NCI-H2171 (cell line): ENCODE data around the gene HAGHL.
A peak's percentile ranks its signal among the peaks of the same experiment; 100 is the strongest.
"Not testable (repeated sequence)": the region's sequence is repeated elsewhere in the genome, so short reads cannot be mapped to it uniquely, and the experiment has no call there.

Source experiments
- DNase-seq: peaks from one replicate; lab custom pipeline; 2025; lab: John Stamatoyannopoulos, UW

The HAGHL gene

DNA sequence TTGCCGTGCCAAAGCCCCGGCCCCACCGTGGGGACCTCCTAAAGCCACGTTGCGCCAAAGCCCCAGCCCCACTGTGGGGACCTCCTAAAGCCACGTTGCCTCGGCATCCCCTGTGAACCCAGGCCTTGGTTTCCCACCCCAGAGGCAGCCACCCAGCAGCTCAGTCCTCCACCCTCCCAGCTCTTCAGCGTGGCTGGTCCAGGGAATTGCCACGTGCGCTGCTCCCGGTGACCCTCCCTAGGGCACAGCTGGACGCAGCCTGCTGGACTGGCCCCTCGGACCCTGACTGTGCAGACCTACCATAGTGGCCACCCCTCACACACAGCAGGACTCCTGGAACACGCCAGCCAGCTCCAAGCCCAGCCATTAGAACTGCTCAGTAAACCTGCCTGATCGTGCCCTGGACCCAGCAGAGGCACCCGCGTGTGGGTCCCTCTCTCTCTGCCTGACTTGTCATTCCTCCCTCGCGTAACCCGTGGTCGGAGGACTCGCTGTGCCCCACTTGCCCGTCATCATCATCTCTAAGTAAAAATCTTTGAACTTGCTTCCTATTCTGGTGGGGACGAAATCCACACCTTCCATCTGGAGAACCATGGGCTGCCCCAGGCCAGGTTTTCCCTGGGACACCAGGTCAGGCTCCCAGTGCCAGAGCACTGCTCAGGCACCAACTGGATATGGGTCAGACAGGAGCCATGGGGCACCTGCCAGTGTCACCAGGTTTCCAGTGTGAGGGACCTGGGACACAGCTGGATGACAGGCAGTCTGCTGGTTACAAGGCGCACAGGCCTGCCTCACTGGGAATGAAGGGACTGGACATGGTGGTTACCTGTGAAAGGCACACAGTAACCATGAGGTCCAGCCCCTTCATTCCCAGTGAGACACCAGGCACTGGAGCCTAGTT lies 8.3 kb downstream of the HAGHL start:
- DNase-seq, result no peak

GRCh38 chr16:735982-736453 lies 9.1 kb downstream of the HAGHL start:
- no peak for DNase-seq

GRCh38 chr16:736936-737481 lies 10.1 kb downstream of the HAGHL start:
- DNase-seq, result no peak

GRCh38 chr16:739560-740458 lies 12.9 kb downstream of the HAGHL start:
- no peak for DNase-seq

- DNase-seq, result no peak
Observed at GRCh38 chr16:740459-740763, 13.5 kb downstream of the HAGHL start.

DNA sequence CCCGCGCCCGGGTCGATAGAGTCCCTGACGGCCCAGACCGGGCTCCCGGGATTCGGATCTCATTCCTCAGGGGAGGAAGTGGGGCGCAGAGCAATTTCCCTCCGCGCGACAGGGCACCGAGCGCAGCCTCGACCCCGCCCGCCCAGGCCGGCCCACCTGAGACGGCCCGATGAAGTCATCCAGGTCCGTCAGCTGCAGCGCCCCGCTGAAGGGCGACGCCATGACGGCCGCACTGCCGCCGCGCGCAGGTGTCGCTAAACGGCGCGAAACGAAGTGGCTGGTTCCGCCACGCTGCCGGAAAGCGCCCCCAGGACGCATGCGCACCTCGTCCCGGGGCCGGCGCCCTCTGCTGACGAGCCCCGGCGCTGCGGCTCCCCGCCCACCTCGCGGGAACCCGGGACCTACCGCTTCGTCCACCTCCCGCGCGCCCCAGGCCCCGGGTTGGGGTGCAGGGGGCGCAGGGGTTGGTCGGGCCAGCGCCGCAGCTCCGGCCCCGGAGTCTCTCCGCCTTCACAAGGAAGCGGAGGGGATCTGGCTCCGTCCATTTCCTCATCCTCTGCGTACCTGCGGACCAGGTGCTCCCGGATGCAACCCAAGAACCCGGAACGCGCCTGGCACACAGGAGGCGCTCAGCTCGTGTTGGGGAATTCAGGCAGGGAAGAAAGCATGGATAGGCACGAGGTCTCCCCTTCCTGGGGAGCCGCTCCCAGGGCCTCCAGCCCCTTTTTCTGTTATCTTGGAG lies 14.0 kb downstream of the HAGHL start, which contains the start of gene CIAO3:
TSS of gene CIAO3 (minus strand) at position 234 of the 742 bp plus-strand sequence. CDS start at position 222, 12 bp downstream.
- peak; percentile 89 for DNase-seq

GRCh38 chr16:741986-742629 lies 15.2 kb downstream of the HAGHL start:
- DNase-seq, result no peak

DNA sequence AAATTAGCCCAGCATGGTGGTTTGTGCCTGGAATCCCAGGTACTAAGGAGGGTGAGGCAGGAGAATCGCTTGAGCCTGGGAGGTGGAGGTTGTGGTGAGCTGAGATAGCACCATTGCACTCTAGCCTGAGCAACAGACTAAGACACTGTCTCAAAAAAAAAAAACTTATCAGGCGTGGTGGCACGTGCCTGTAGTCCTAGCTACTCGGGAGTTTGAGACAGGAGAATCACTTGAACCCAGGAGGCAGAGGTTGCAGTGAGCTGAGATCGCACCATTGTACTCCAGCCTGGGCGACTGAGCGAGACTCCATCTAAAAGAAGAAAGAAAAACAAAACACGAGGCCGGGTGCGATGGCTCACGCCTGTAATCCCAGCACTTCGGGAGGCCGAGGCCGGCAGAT lies 16.0 kb downstream of the HAGHL start:
- not testable (repeated sequence) for DNase-seq

- DNase-seq, result no peak
Observed at GRCh38 chr16:743794-744500, 17.0 kb downstream of the HAGHL start.

- DNase-seq, result no peak
Observed at GRCh38 chr16:745739-746138, 18.8 kb downstream of the HAGHL start.

DNA sequence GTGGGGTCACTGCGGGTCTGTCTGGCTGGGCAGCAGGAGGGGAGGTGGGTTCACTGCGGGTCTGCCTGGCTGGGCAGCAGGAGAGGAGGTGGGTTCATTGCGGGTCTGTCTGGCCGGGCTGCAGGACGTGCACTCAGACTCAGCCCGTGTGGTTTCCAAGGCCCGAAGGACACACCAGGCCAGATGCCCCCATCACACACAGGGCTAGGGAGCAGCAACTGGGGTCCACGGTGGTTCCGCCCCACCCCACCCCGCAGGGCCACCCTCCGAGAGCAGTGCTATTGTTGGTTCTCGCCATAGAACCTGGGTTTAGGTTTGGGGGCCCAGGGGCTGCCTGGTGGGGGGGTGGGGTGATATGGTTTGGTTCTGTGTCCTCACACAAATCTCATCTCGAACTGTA lies 19.7 kb downstream of the HAGHL start:
- no peak for DNase-seq

- DNase-seq, result no peak
Observed at GRCh38 chr16:747978-748746, 21.3 kb downstream of the HAGHL start.

GRCh38 chr16:749010-749409 lies 22.1 kb downstream of the HAGHL start:
- no peak for DNase-seq

- no peak for DNase-seq
Observed at GRCh38 chr16:750485-750884, 23.6 kb downstream of the HAGHL start.

DNA sequence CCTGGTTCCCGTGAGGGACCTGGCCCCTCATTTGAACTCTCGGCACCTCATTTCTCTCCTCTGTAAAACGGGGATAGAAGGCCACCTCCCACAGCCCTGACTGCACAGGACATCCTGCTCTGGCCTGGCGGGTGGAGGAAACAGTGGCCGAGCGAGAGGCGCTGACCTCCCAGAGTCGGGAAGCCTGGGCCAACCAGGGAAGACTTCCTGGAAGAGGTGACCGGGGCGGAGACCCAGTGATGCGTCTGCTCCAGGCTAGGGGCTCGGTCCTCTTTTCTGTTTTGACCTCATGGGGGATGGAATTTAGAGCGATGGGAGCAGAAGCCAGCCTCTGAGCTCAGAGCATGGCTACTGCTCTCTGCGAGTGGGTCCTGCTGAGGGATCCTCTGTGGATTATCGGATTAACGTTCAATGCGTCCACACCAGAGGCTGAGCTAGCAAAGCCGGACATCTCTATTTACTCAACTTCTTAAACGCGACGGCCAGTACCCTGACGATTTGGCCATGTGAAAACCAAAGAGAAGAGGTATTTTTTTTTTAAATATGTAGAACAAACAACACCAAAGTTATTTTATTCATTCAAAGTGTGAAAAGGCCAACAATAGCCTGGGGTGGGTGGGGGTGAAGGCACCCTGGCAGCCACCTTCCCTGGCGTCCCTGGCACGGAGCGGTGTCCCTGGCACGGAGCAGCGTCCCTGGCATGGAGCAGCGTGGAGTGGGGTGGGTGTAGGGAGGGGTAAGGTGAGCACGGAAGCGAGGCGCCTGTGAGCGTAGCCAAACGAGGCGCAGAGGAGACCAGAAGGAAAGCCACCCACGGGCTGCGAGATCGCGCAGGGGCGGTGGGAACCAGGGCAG lies 24.5 kb downstream of the HAGHL start:
- no peak for DNase-seq

GRCh38 chr16:752007-752312 lies 25.1 kb downstream of the HAGHL start:
- DNase-seq, result no peak

DNA sequence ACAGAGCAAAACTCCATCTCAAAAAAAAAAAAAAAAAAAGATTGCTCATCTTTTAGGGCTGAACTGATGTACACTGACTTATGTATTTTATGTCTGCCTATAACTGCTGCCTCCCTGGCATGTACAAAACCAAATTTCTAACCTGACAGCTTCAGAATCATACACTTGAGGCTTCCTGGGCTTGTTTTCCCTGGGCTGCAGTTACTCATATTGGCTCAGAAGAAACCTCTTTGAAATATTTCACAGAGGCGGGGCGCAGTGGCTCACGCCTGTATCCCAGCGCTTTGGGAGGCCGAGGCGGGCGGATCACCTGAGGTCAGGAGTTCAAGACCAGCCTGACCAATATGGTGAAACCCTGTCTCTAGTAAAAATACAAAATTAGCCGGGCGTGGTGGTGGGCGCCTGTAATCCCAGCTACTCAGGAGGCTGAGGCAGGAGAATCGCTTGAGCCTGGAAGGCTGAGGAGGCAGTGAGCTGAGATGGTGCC lies 27.3 kb downstream of the HAGHL start:
- not testable (repeated sequence) for DNase-seq

GRCh38 chr16:754656-755055 lies 27.8 kb downstream of the HAGHL start:
- DNase-seq, result no peak

DNA sequence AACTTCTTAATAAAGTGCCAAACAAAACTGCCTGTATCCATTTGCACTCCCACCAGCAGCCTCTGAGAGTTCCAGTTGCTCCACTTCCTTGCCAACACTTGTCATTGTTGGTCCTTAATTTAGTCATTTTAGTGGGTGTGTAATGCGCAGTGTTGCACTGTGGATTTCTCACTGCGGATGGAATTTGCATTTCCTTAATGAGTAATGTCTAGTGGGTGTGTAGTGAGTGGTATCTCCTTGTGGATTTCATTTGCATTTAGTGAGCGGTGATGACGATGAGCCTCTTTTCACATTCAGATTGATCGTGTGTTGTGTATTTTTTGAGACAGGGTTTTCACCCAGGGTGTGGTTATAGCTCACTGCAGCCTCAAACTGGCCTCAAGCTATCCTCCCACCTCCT lies 29.5 kb downstream of the HAGHL start:
- DNase-seq, result no peak
